ENCODE data around the gene SNX33. TPM values are rescaled to one million over a fixed set of nuclear protein-coding genes. Genes with fewer than 3 reads are reported as not detected.
"Not testable (repeated sequence)": the region's sequence is repeated elsewhere in the genome, so short reads cannot be mapped to it uniquely, and the experiment has no call there.

Gene SNX33
- total and polyA plus RNA-seq, 2 donors from 2014 or later = 14.2 to 20.2 TPM

DNA sequence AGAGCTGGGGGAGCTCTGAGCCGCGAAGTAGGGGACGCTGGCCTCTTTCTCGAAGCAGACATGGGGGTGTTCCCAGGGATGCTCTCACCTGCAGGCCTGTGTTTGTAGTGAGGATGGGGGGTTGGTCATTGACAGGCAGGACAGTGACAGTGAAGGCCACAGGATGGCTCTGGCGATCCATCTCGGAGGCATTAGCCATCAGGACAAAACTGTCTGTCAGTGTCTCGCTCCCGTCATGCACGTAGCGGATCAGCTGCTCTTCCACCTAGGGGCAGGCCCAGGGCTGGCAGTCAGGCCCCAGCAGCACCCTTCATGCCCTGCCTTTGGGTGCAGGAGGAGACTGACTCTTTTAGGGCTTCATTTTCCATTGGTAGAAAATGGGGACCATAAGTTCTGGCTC lies 36.9 kb downstream of the SNX33 start:
- Histone ChIP-seq H3K27me3 (ENCODE audit: control insufficient read depth, insufficient read depth, low read length) (no peaks in the 10 kb centered on the region), H3K4me3 (ENCODE audit: low read length in 3 of 3) (no peak overlapping the region), H3K27ac (ENCODE audit: low read depth in 2 of 2, low read length in 2 of 2) (no peak overlapping the region), H3K4me1 (ENCODE audit: control insufficient read depth in 2 of 3, insufficient read depth in 2 of 3, low read depth in 1 of 3, low read length in 3 of 3) (no peaks in the 10 kb centered on the region), H3K9me3 (ENCODE audit: control insufficient read depth in 2 of 3, insufficient read depth in 1 of 3, low read length in 3 of 3) (no peaks in the 10 kb centered on the region), H3K36me3 (ENCODE audit: control insufficient read depth in 2 of 3, insufficient read depth in 3 of 3, low read length in 3 of 3) (no peaks in the 10 kb centered on the region), H3K9ac (ENCODE audit: low read length in 3 of 3) (no peak overlapping the region)
- intact Hi-C loops (cut with DNase I) = no loop called here
- DNase-seq (no peak), FAIRE-seq (no peak)
- TF ChIP-seq, protein P1, sequence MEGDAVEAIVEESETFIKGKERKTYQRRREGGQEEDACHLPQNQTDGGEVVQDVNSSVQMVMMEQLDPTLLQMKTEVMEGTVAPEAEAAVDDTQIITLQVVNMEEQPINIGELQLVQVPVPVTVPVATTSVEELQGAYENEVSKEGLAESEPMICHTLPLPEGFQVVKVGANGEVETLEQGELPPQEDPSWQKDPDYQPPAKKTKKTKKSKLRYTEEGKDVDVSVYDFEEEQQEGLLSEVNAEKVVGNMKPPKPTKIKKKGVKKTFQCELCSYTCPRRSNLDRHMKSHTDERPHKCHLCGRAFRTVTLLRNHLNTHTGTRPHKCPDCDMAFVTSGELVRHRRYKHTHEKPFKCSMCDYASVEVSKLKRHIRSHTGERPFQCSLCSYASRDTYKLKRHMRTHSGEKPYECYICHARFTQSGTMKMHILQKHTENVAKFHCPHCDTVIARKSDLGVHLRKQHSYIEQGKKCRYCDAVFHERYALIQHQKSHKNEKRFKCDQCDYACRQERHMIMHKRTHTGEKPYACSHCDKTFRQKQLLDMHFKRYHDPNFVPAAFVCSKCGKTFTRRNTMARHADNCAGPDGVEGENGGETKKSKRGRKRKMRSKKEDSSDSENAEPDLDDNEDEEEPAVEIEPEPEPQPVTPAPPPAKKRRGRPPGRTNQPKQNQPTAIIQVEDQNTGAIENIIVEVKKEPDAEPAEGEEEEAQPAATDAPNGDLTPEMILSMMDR (IDR thresholded peaks at IDR 0.05; ENCODE audit: borderline replicate concordance, extremely low read depth, insufficient read depth) = no peak

DNA sequence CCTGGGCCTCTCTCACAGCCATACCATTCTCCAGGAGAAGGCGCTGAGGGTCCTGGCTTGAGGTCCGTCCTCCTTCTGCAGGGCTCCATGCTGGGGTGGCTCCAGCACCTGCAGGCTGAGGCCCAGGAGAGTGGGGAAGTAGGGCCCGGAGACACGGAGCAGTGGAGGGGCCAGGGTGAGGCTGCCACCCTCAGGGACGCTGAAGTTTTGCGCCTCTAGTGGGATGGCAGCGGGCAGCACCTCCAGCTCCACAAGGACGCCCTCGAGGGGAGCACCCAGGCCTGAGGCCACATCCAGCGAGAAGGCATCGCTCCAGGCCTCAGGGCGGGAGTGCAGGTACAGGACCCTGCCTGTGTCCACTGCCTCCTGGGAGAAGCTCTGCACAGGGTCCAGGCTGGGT lies 37.5 kb downstream of the SNX33 start:
- DNase-seq = no peak
- Histone ChIP-seq H3K9me3 (ENCODE audit: control insufficient read depth in 2 of 3, insufficient read depth in 1 of 3, low read length in 3 of 3) (no peaks in the 10 kb centered on the region), H3K27me3 (ENCODE audit: control insufficient read depth, insufficient read depth, low read length) (no peaks in the 10 kb centered on the region), H3K36me3 (ENCODE audit: control insufficient read depth in 2 of 3, insufficient read depth in 3 of 3, low read length in 3 of 3) (no peaks in the 10 kb centered on the region), H3K4me3 (ENCODE audit: low read length in 3 of 3) (no peak overlapping the region), H3K9ac (ENCODE audit: low read length in 3 of 3) (no peak overlapping the region), H3K27ac (ENCODE audit: low read depth in 2 of 2, low read length in 2 of 2) (no peak overlapping the region), H3K4me1 (ENCODE audit: control insufficient read depth in 2 of 3, insufficient read depth in 2 of 3, low read depth in 1 of 3, low read length in 3 of 3) (no peaks in the 10 kb centered on the region)
- intact Hi-C loops (cut with DNase I) = no loop called here
- TF ChIP-seq, protein P1 (IDR thresholded peaks at IDR 0.05; ENCODE audit: borderline replicate concordance, extremely low read depth, insufficient read depth) = no peak
- FAIRE-seq = no peak

DNA sequence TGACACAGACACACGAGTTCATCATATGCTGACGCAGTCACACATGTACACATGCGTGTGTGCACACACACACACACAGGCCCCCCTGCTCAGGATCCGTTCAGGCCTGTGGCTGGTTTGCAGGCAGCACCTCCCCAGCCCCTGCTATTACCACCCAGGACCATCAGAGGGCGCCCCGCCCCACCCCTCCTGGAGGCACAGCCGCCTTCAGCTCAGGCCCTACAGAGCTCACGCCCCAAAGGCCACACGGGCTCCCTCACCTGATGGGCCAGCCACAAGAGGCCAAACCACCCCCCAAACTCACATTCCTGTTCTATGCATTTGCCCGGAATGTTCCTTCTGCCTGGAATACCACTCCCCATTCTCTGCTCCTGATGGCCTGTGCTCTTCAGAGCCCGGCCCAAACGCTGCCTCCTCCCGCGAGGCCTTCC lies 38.5 kb downstream of the SNX33 start:
- TF ChIP-seq, protein P1 (IDR thresholded peaks at IDR 0.05; ENCODE audit: borderline replicate concordance, extremely low read depth, insufficient read depth) = peak; percentile 61
- H3K36me3 ChIP-seq (ENCODE audit: control insufficient read depth in 2 of 3, insufficient read depth in 3 of 3, low read length in 3 of 3); H3K4me3 ChIP-seq (ENCODE audit: low read length in 3 of 3); H3K9me3 ChIP-seq (ENCODE audit: control insufficient read depth in 2 of 3, insufficient read depth in 1 of 3, low read length in 3 of 3); H3K4me1 ChIP-seq (ENCODE audit: control insufficient read depth in 2 of 3, insufficient read depth in 2 of 3, low read depth in 1 of 3, low read length in 3 of 3); H3K9ac ChIP-seq (ENCODE audit: low read length in 3 of 3); H3K27ac ChIP-seq (ENCODE audit: low read depth in 2 of 2, low read length in 2 of 2); FAIRE-seq; H3K27me3 ChIP-seq (ENCODE audit: control insufficient read depth, insufficient read depth, low read length); intact Hi-C loops (cut with DNase I): not testable (repeated sequence)
- peak; percentile 76 to 92 (median 88) for DNase-seq
